HG03103 (cell line): Measurements from ENCODE around the gene GET4.
"Not testable (repeated sequence)": the region's sequence is repeated elsewhere in the genome, so short reads cannot be mapped to it uniquely, and the experiment has no call there.

ENCODE experiments used
- ATAC-seq: cut with Tn5 transposase; IDR thresholded peaks from one replicate; pipeline ENCODE4 v1.9.1; 2021; ENCODE audit warnings: low read depth; ENCODE audit not compliant: unreplicated experiment

GET4 gene

DNA sequence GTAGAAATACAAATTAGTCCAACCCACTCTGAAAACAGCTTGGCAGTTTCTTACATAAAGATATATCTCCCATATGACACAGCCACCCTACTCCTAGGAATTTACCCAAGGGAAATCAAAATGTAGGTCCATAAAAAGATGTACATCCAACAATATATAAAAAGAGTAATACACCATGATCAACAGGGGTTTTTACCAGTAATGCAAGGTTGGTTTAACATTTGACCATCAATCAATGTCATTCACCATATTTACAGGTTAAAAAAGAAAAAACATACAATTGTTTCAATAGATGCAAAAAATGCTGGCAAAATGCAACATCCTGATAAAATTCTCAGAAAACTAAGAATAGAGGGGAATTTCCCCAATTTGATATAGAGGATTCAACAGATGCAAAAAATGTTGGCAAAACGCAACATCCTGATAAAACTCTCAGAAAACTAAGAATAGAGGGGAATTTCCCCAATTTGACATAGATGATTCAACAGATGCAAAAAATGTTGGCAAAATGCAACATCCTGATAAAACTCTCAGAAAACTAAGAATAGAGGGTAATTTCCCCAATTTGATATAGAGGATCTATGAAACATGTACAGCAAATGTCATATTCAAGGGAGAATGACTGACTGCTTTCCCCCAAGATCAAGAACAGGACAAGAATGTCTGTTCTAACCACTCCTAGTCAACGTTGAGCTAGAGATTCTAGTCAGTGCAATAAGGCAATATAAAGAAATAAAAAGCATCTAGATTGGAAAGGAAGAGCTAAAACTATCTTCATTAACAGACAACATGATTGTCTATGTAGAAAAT lies 64.5 kb downstream of the GET4 start:
- no peak for ATAC-seq

DNA sequence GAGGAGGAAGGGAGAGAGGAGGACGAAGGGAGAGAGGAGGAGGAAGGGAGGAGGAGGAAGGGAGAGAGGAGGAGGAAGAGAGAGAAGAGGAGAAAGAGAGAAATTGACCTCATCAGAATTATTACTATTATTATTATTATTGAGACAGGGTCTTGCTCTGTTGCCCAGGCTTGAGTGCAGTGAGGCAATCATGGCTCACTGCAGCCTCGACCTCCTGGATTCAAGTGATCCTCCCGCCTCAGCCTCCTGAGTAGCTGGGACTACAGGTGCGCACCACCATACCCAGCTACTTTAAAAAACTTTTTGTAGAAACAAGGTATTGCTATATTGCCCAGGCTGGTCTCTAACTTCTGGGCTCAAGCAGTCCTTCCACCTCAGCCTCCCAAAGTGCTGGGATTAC lies 67.4 kb downstream of the GET4 start:
- not testable (repeated sequence) for ATAC-seq

DNA sequence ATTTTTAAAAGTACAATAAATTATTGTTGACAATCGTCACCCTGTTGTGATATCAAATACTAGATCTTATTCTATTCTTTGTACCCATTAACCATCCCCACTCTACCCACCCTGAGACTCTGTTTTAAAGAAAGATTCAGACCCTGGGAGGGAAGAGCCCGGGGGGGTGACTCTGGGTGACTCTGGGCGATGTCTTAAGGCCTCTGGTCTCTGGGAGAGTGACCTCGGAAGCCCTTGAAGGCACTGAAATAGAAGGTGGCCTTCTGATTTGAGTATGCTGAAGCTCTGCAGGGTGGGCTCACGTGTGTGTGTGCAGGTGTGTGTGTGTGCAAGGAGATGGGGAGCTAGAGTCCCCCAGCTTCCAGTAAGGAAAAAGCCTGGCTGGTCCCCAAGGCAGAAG lies 68.4 kb downstream of the GET4 start:
- ATAC-seq, result no peak

GRCh38 chr7:945147-945555 lies 68.8 kb downstream of the GET4 start:
- no peak for ATAC-seq

GRCh38 chr7:945556-946255 lies 69.4 kb downstream of the GET4 start:
- ATAC-seq, result no peak
